Brain microvascular endothelial cell (primary cell): ENCODE results near the gene LRMDA.
A peak's percentile ranks its signal among the peaks of the same experiment; 100 is the strongest.

Experiments
- DNase-seq: peaks from one replicate; pipeline ENCODE4 v3.0.0-alpha.2; 2020
- H3K27ac ChIP-seq: fragments of 250-450 bp; sonication (Bioruptor Pico); 2 replicates; pipeline ENCODE4 v1.5.1; 2020; ENCODE audit warnings: mild to moderate bottlenecking, moderate library complexity
- H3K27me3 ChIP-seq: fragments of 250-450 bp; sonication (Bioruptor Pico); replicated peaks from 2 replicates; pipeline ENCODE4 v1.5.1; 2020; ENCODE audit warnings: mild to moderate bottlenecking
- H3K36me3 ChIP-seq: fragments of 250-450 bp; sonication (Bioruptor Pico); replicated peaks from 2 replicates; pipeline ENCODE4 v1.5.1; 2020; ENCODE audit warnings: mild to moderate bottlenecking
- H3K4me3 ChIP-seq: 2 replicates; pipeline ENCODE4 v1.5.1; 2011; ENCODE audit warnings: low read depth, mild to moderate bottlenecking, control low read depth, low read length, moderate library complexity
- CTCF ChIP-seq: IDR thresholded peaks from 2 replicates; pipeline ENCODE4 v1.5.1; 2011; ENCODE audit warnings: low read depth, mild to moderate bottlenecking, moderate library complexity, low read length, control low read depth, inconsistent platforms; ENCODE audit errors: missing control alignments
- in situ Hi-C: cut with HindIII; loops from 2 replicates; pipeline ENCODE4 v1.10.0; 2017; ENCODE audit warnings: low sequenced_read_pairs, low pct_ligation_motif_present

Gene LRMDA

GRCh38 chr10:75427951-75428350 is 3.5 kb upstream of the LRMDA start:
- Histone ChIP-seq H3K36me3 (no peaks in the 10 kb centered on the region), H3K27ac (no peak overlapping the region), H3K4me3 (no peak overlapping the region), H3K27me3 (peaks cover 17% of the 10 kb centered on the region)
- in situ Hi-C loops, result no loop called here
- no peak for TF ChIP-seq CTCF
- DNase-seq, result no peak

GRCh38 chr10:75428434-75429158 is 2.8 kb upstream of the LRMDA start:
- in situ Hi-C loops, result no loop called here
- DNase-seq, result peak; percentile 16
- TF ChIP-seq CTCF, result peak; percentile 8
- no peaks in the 10 kb centered on the region for H3K36me3 ChIP-seq
- H3K27ac ChIP-seq, result no peak overlapping the region
- no peak overlapping the region for H3K4me3 ChIP-seq
- H3K27me3 ChIP-seq, result peaks cover 17% of the 10 kb centered on the region

GRCh38 chr10:75429159-75429827 is 2.1 kb upstream of the LRMDA start:
- in situ Hi-C loops, result no loop called here
- Histone ChIP-seq H3K36me3 (no peaks in the 10 kb centered on the region), H3K4me3 (no peak overlapping the region), H3K27ac (no peak overlapping the region), H3K27me3 (peaks cover 20% of the 10 kb centered on the region)
- DNase-seq, result no peak
- TF ChIP-seq CTCF, result no peak

- no peak for TF ChIP-seq CTCF
- DNase-seq, result no peak
- H3K27me3 ChIP-seq, result peaks cover 22% of the 10 kb centered on the region
- H3K27ac ChIP-seq, result no peak overlapping the region
- H3K36me3 ChIP-seq, result no peaks in the 10 kb centered on the region
- H3K4me3 ChIP-seq, result no peak overlapping the region
- in situ Hi-C loops, result no loop called here
Measured at GRCh38 chr10:75430000-75430763, 1.2 kb upstream of the LRMDA start.

GRCh38 chr10:75432176-75432575 is 752 bp downstream of the LRMDA start:
- in situ Hi-C loops, result no loop called here
- TF ChIP-seq CTCF, result no peak
- no peak overlapping the region for H3K4me3 ChIP-seq
- no peak overlapping the region for H3K27ac ChIP-seq
- no peaks in the 10 kb centered on the region for H3K36me3 ChIP-seq
- no peak for DNase-seq
- H3K27me3 ChIP-seq, result peaks cover 22% of the 10 kb centered on the region
